Fibroblast of skin of scalp (primary cell): ENCODE results near the gene FRG2B.
"Not testable (repeated sequence)": the region's sequence is repeated elsewhere in the genome, so short reads cannot be mapped to it uniquely, and the experiment has no call there.

Experiments used
- DNase-seq: peaks from one replicate; pipeline ENCODE4 v3.0.0-alpha.2; 2013

FRG2B gene

DNA sequence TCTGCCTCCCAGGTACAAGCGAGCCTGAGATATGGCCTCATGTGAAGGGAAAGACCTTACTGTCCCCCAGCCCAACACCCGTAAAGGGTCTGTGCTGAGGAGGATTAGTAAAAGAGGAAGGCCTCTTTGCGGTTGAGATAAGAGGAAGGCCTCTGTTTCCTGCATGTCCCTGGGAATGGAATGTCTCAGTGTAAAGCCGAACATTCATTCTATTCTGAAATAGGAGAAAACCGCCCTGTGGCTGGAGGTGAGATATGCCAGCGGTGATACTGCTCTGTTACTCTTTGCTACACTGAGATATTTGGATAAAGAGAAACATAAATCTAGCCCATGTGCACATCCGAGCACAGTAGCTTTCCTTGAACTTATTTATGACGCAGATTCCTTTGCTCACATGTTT lies 26.7 kb downstream of the FRG2B start:
- not testable (repeated sequence) for DNase-seq

DNA sequence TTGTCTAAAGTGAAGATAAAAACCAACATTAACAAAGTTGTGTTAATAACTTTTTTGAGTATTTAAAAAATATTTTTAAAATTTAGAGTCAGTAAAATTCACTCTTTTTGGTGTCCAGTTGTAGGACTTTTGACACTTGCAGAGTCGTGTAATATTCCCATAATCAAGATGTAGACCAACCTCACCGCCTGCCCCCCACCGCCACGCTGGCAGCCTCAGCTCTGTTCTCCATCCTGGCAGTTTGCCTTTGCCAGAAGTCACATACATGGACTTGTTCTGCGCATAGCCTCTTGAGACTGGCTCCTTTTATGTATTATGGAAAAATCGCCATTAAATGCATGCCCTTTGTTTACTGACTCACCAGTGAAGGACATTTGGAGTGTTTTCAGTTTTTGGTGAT lies 33.9 kb downstream of the FRG2B start:
- DNase-seq: no peak

GRCh38 chr10:133590970-133591359 lies 35.6 kb downstream of the FRG2B start:
- DNase-seq: no peak

- no peak for DNase-seq
These were observed 36.2 kb downstream of the FRG2B start for GRCh38 chr10:133590226-133590969.

DNA sequence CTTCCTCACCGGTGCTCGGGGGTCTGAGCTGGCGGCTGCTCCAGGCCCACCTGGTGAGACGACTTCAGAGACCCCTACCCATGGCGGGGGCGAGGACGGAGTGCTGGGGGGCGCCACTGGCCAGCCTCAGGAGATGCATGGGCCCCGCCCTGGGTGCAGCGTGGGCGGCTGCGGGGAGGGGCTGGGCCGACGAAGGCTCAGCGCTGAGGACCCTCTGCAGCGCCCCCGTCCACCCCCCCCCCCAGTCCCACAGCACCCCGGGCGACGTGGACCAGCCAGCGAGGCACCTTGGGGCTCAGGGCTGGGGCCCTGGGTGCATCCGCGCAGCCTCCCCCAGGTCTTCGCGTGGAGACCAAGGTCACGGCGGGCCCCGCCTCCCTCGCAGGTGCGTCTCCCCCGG lies 49.6 kb downstream of the FRG2B start:
- not testable (repeated sequence) for DNase-seq
